Right lobe of liver (tissue), 4 donors: ENCODE data around the gene OR6N2.

Experiments used
- POLR2A ChIP-seq: fragments of 450-650 bp; IDR thresholded peaks from one replicate; pipeline ENCODE4 v1.6.1; 2017; ENCODE audit warnings: antibody characterized with exemption, mild to moderate bottlenecking
- TF ChIP-seq, protein P1 (sequence below), 4 donors: fragments of 200-600 bp in 3 of 4; fragments of 450-650 bp in 1 of 4; IDR thresholded peaks; one replicate each; pipeline versions ENCODE4 v1.5.1 to v1.8.0; 2016 to 2022; ENCODE audit warnings: antibody characterized with exemption in 4 of 4, mild to moderate bottlenecking in 2 of 4
- donor health status: DM: no; HTN: no; CAD: no.
- donor health status: DM: no; HTN: no; CAD: no.
- donor health status: DM: no; HTN: yes; CAD: no.

- TF ChIP-seq, protein P1, sequence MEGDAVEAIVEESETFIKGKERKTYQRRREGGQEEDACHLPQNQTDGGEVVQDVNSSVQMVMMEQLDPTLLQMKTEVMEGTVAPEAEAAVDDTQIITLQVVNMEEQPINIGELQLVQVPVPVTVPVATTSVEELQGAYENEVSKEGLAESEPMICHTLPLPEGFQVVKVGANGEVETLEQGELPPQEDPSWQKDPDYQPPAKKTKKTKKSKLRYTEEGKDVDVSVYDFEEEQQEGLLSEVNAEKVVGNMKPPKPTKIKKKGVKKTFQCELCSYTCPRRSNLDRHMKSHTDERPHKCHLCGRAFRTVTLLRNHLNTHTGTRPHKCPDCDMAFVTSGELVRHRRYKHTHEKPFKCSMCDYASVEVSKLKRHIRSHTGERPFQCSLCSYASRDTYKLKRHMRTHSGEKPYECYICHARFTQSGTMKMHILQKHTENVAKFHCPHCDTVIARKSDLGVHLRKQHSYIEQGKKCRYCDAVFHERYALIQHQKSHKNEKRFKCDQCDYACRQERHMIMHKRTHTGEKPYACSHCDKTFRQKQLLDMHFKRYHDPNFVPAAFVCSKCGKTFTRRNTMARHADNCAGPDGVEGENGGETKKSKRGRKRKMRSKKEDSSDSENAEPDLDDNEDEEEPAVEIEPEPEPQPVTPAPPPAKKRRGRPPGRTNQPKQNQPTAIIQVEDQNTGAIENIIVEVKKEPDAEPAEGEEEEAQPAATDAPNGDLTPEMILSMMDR (IDR thresholded peaks at IDR 0.05): no peak
- no peak for TF ChIP-seq POLR2A
These were observed 22.7 kb upstream of the OR6N2 start for GRCh38 chr1:158803678-158804077.
